Mesenchymal stem cell (in vitro differentiated cells and primary cell): ENCODE data around the gene GNAT2.
A peak's percentile ranks its signal among the peaks of the same experiment; 100 is the strongest.
"Not testable (repeated sequence)": the region's sequence is repeated elsewhere in the genome, so short reads cannot be mapped to it uniquely, and the experiment has no call there.

Experiments used
- DNase-seq: peaks from one replicate; pipeline ENCODE4 v3.0.0-alpha.2; 2013
- H2AFZ ChIP-seq: one replicate; pipeline ENCODE4 v1.6.1; 2013; ENCODE audit warnings: low read depth, mild to moderate bottlenecking, control low read depth, inconsistent platforms, low read length, moderate library complexity
- H2AK5ac ChIP-seq: 2 replicates; pipeline ENCODE4 v1.6.1; 2013; ENCODE audit warnings: low read length, moderate library complexity, mild to moderate bottlenecking, inconsistent platforms; ENCODE audit not compliant: severe bottlenecking
- H2BK120ac ChIP-seq: one replicate; pipeline ENCODE4 v1.6.1; 2013; ENCODE audit warnings: low read depth, mild to moderate bottlenecking, inconsistent platforms, low read length, moderate library complexity
- H2BK12ac ChIP-seq, 2 experiments: one replicate each; pipeline ENCODE4 v1.6.1; 2013; ENCODE audit warnings: inconsistent platforms in 2 of 2, low read length in 2 of 2, mild to moderate bottlenecking in 2 of 2, moderate library complexity in 2 of 2, control low read depth in 1 of 2
- H2BK15ac ChIP-seq: one replicate; pipeline ENCODE4 v1.6.1; 2013; ENCODE audit warnings: mild to moderate bottlenecking, low read depth, inconsistent platforms; ENCODE audit not compliant: poor library complexity, severe bottlenecking
- H2BK5ac ChIP-seq: 2 replicates; pipeline ENCODE4 v1.6.1; 2013; ENCODE audit warnings: low read depth, mild to moderate bottlenecking, low read length, control low read depth, inconsistent platforms; ENCODE audit not compliant: poor library complexity, severe bottlenecking
- H3K14ac ChIP-seq, 2 experiments: one replicate each; pipeline ENCODE4 v1.6.1; 2013; ENCODE audit warnings: inconsistent platforms in 2 of 2, low read length in 2 of 2, control low read depth in 1 of 2, mild to moderate bottlenecking in 1 of 2, moderate library complexity in 1 of 2
- H3K18ac ChIP-seq, 2 experiments: one replicate each; pipeline ENCODE4 v1.6.1; 2013; ENCODE audit warnings: inconsistent platforms in 2 of 2, low read length in 2 of 2, control low read depth in 1 of 2, low read depth in 1 of 2, mild to moderate bottlenecking in 1 of 2
- H3K23ac ChIP-seq, 2 experiments: one replicate each; pipeline ENCODE4 v1.6.1; 2013; ENCODE audit warnings: inconsistent platforms in 2 of 2, low read length in 2 of 2, mild to moderate bottlenecking in 2 of 2, moderate library complexity in 2 of 2, control low read depth in 1 of 2
- H3K27ac ChIP-seq: 2 replicates; pipeline ENCODE4 v1.5.1; 2013; ENCODE audit warnings: mild to moderate bottlenecking, moderate library complexity, low read length, control low read depth, inconsistent platforms; ENCODE audit not compliant: poor library complexity, severe bottlenecking
- H3K27me3 ChIP-seq, 2 experiments: 2 replicates each; pipeline versions ENCODE4 v1.6.1 to v1.7.0; 2013; ENCODE audit warnings: low read length in 2 of 2, mild to moderate bottlenecking in 2 of 2, moderate library complexity in 2 of 2, control low read depth in 1 of 2, inconsistent platforms in 1 of 2; ENCODE audit not compliant: control insufficient read depth in 1 of 2, insufficient read depth in 1 of 2
- H3K36me3 ChIP-seq, 2 experiments: 2 replicates each; pipeline versions ENCODE4 v1.6.1 to v1.7.0; 2013; ENCODE audit warnings: low read length in 2 of 2, control low read depth in 1 of 2, inconsistent platforms in 1 of 2, low read depth in 1 of 2, mild to moderate bottlenecking in 1 of 2; ENCODE audit not compliant: insufficient read depth in 2 of 2, control insufficient read depth in 1 of 2
- H3K4ac ChIP-seq, 2 experiments: one replicate each; pipeline ENCODE4 v1.6.1; 2013; ENCODE audit warnings: inconsistent platforms in 2 of 2, low read length in 2 of 2, mild to moderate bottlenecking in 2 of 2, moderate library complexity in 2 of 2, control low read depth in 1 of 2, low read depth in 1 of 2
- H3K4me1 ChIP-seq: 2 replicates; pipeline ENCODE4 v1.6.1; 2013; ENCODE audit warnings: low read depth, low read length, control low read depth; ENCODE audit not compliant: control insufficient read depth, insufficient read depth
- H3K4me2 ChIP-seq: 2 replicates; pipeline ENCODE4 v1.6.1; 2013; ENCODE audit warnings: low read length, mild to moderate bottlenecking, inconsistent platforms; ENCODE audit not compliant: poor library complexity, severe bottlenecking
- H3K4me3 ChIP-seq, 2 experiments: 2 replicates each; pipeline versions ENCODE4 v1.5.1 to v1.7.0; 2013; ENCODE audit warnings: low read length in 2 of 2, mild to moderate bottlenecking in 2 of 2, control low read depth in 1 of 2, low read depth in 1 of 2; ENCODE audit not compliant: insufficient read depth in 1 of 2
- H3K79me1 ChIP-seq: replicated peaks from 2 replicates; pipeline ENCODE4 v1.6.1; 2013; ENCODE audit warnings: mild to moderate bottlenecking, control low read depth, low read length, inconsistent platforms; ENCODE audit not compliant: poor library complexity, severe bottlenecking
- H3K9ac ChIP-seq: 2 replicates; pipeline ENCODE4 v1.7.0; 2013; ENCODE audit warnings: mild to moderate bottlenecking, low read length, moderate library complexity
- H3K9me3 ChIP-seq: 2 replicates; pipeline ENCODE4 v1.7.0; 2013; ENCODE audit warnings: mild to moderate bottlenecking, low read length; ENCODE audit not compliant: control insufficient read depth
- H4K8ac ChIP-seq: one replicate; pipeline ENCODE4 v1.6.1; 2013; ENCODE audit warnings: inconsistent platforms, mild to moderate bottlenecking, low read length, moderate library complexity
- H4K91ac ChIP-seq: one replicate; pipeline ENCODE4 v1.6.1; 2013; ENCODE audit warnings: mild to moderate bottlenecking, low read length, inconsistent platforms
- WGBS: methylation state at CpG from one replicate; pipeline ENCODE4 v1.1.7; 2013; ENCODE audit warnings: mixed read lengths; 5-methylcytosine and 5-hydroxymethylcytosine counted together

Gene GNAT2

DNA sequence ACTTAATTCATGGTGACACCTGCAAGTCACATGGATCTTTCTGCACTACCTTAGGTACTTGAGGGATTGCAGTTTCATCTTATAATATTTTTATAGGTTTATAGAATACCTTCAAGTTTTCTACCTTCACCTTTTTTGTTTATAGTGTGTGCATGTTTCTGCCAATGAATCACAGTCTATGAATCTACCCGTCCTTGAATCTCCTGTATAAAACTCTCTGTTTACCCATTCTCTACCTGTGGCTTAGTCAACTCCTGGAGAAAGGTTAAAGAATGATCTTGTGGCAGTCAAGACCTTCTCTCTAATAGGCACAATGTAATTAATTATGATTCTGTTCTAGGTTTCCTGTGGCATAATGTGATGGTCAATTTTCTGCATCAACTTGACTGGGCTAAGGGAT is 45.3 kb upstream of the GNAT2 start:
- H3K27me3 ChIP-seq, result no peaks in the 10 kb centered on the region
- H3K23ac ChIP-seq, result no peak overlapping the region
- no peak overlapping the region for H3K4me2 ChIP-seq
- H3K27ac ChIP-seq, result no peak overlapping the region
- H2AK5ac ChIP-seq, result no peak overlapping the region
- no peak overlapping the region for H2BK5ac ChIP-seq
- no peak overlapping the region for H2BK12ac ChIP-seq
- H3K9ac ChIP-seq, result no peak overlapping the region
- H2BK120ac ChIP-seq, result no peak overlapping the region
- H3K4ac ChIP-seq, result no peak overlapping the region
- H2BK15ac ChIP-seq, result no peak overlapping the region
- no peaks in the 10 kb centered on the region for H3K9me3 ChIP-seq
- H3K79me1 ChIP-seq, result no peaks in the 10 kb centered on the region
- H3K14ac ChIP-seq, result no peak overlapping the region
- peaks cover 13% of the 10 kb centered on the region for H3K4me1 ChIP-seq
- H3K18ac ChIP-seq, result no peak overlapping the region
- no peak overlapping the region for H2AFZ ChIP-seq
- H3K36me3 ChIP-seq, result peaks cover 2 to 7% of the 10 kb centered on the region in 2 experiments
- H4K91ac ChIP-seq, result no peak overlapping the region
- WGBS, result no CpG with 5 or more reads among the region's 1 CpG
- H4K8ac ChIP-seq, result no peak overlapping the region
- H3K4me3 ChIP-seq, result no peak overlapping the region
- DNase-seq, result no peak

DNA sequence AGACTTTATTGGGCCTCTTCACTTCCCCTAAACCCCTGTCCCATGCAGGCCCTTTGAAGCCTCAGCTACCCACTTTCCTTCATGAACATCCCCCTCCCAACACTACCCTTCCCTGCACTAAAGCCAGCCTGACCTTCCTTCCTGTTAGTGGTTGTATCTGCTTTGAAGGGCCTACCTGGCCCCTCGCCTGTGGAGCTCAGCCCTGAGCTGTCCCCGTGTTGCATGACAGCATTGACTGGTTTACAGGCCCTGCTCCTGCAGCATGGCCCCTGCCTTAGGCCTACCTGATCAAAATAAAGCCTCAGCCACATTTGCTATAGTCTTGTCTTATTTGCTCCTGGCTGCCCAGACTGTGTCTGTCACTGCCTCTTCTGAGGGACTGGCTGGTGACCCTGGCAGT is 42.0 kb upstream of the GNAT2 start:
- Histone ChIP-seq H2AFZ (no peak overlapping the region), H3K27ac (no peak overlapping the region), H3K79me1 (no peaks in the 10 kb centered on the region)

DNA sequence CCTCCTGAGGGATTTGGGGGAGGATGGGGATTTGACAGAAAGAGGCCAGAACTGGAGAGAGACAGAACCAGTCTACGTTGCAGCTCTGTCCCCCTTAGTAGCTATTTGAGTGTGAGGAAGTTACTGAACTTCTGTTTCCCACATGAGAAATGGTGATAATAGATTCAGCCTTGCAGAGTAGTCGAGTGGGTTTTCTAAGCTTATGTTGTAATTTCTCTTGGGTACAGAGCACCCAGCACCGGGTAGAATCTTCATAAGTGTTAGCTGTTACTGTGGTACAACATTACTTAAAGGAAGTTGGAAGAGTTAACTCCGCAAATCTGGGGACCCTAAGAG is 41.2 kb upstream of the GNAT2 start:
- H3K9ac ChIP-seq, H2AFZ ChIP-seq, H2AK5ac ChIP-seq, H3K79me1 ChIP-seq, DNase-seq, H3K18ac ChIP-seq, H4K91ac ChIP-seq, H3K27ac ChIP-seq, H3K14ac ChIP-seq, H3K36me3 ChIP-seq, H2BK12ac ChIP-seq, H3K4me2 ChIP-seq, H3K4me3 ChIP-seq, H2BK120ac ChIP-seq, H3K4ac ChIP-seq, H2BK15ac ChIP-seq, H3K9me3 ChIP-seq, H3K27me3 ChIP-seq, H2BK5ac ChIP-seq, H4K8ac ChIP-seq, H3K23ac ChIP-seq: not testable (repeated sequence)
- WGBS, result 95% methylated on average over 2 of the region's 4 CpGs
- peaks cover 23% of the 10 kb centered on the region for H3K4me1 ChIP-seq

More for the DNA sequence above, 42.0 kb upstream of the GNAT2 start:
- Histone ChIP-seq H2BK5ac (no peak overlapping the region), H3K4ac (no peak overlapping the region), H3K9ac (no peak overlapping the region), H3K36me3 (peaks cover 7% of the 10 kb centered on the region in 2 experiments), H2BK15ac (no peak overlapping the region), H2AK5ac (no peak overlapping the region), H3K23ac (peak overlapping the region in 1 of 2 experiments; percentile 52), H2BK12ac (no peak overlapping the region), H2BK120ac (no peak overlapping the region), H3K27me3 (no peaks in the 10 kb centered on the region), H3K4me1 (peaks cover 19% of the 10 kb centered on the region), H3K4me3 (no peak overlapping the region), H4K8ac (no peak overlapping the region), H3K18ac (no peak overlapping the region), H3K14ac (no peak overlapping the region), H3K9me3 (no peaks in the 10 kb centered on the region), H4K91ac (no peak overlapping the region), H3K4me2 (no peak overlapping the region)
- DNase-seq, result no peak
- 93% methylated on average over 2 of the region's 2 CpGs for WGBS

DNA sequence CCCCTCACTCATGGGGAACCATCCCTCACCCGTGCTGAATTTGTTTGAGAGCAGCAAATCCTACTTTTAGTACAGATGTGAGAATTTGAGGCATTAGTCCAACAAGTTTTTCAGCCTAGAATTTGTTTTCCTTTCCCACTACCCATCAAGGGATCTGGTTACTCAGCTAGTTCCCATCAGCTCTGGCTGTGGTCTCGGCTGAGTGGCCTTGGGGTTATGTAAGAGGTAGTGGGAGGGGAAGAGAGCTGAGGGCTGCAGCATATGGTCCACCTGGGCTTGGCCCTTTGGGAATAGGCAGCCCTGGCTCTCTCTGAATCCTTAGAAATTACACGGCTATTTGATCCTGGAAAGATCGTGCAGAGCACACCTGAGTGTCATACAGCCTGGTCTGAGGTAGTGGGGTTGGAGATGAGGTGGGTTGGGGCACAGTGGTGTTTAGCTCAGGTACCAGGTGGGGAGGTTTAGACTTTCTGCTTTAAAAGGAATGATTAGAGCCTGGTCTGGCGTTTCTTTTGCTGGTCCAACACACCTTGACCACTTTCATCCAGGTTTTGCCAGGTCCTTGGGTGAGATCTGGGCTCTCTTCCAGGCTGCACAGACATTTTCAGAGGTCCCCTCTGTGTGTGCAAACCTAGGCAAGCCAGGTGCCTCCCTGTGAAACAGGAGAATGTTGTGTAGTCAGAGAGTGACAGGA is 40.7 kb upstream of the GNAT2 start:
- Histone ChIP-seq H2AK5ac (no peak overlapping the region), H4K8ac (no peak overlapping the region), H3K27me3 (no peaks in the 10 kb centered on the region), H3K18ac (no peak overlapping the region), H3K9me3 (no peaks in the 10 kb centered on the region), H2AFZ (no peak overlapping the region), H3K4ac (no peak overlapping the region), H3K4me2 (no peak overlapping the region), H3K27ac (no peak overlapping the region), H3K14ac (no peak overlapping the region), H2BK120ac (no peak overlapping the region), H3K23ac (no peak overlapping the region), H3K4me3 (no peak overlapping the region), H3K9ac (no peak overlapping the region), H4K91ac (no peak overlapping the region), H2BK12ac (no peak overlapping the region), H3K36me3 (peaks cover 7% of the 10 kb centered on the region in 2 experiments), H3K79me1 (no peaks in the 10 kb centered on the region), H2BK15ac (no peak overlapping the region), H3K4me1 (peaks cover 27% of the 10 kb centered on the region), H2BK5ac (no peak overlapping the region)
- DNase-seq, result no peak
- WGBS, result 87% methylated on average over 4 of the region's 5 CpGs
